ENCODE results near the gene CNTFR. TPM values are rescaled to one million over a fixed set of nuclear protein-coding genes. Genes with fewer than 3 reads are reported as not detected.

Gene CNTFR
- total and polyA plus RNA-seq, 10 of the 15 experiments (the other 5 are each of a cell fraction or from before 2014, with no cell fraction given) = not detected

GRCh38 chr9:34515959-34516358 is 73.6 kb downstream of the CNTFR start:
- intact Hi-C loops (cut with micrococcal nuclease; ENCODE audit: unreplicated experiment) = no loop called here
- peaks cover 3 to 19% of the 10 kb centered on the region in 2 experiments; a peak in 3 of 4 replicates for H3K27me3 ChIP-seq (replicated peaks in 1 of 2; ENCODE audit: control insufficient read depth in 2 of 2, insufficient read depth in 2 of 2, low read length in 1 of 2)
- no peak for TF ChIP-seq EP300 (IDR thresholded peaks at IDR 0.05; ENCODE audit: borderline replicate concordance in 1 of 2, control insufficient read depth in 1 of 2, low read depth in 2 of 2, low read length in 2 of 2)
- no peak for TF ChIP-seq IRF3 (IDR thresholded peaks at IDR 0.05)
- TF ChIP-seq NFIC (IDR thresholded peaks at IDR 0.05; ENCODE audit: low read depth, low read length) = no peak
- TF ChIP-seq WRNIP1 (IDR thresholded peaks at IDR 0.05; ENCODE audit: borderline replicate concordance, low read depth, low read length) = no peak
- no peak for TF ChIP-seq ZZZ3 (IDR thresholded peaks at IDR 0.05; ENCODE audit: control insufficient read depth, insufficient read length, low read depth)
- TF ChIP-seq RUNX3 (IDR thresholded peaks at IDR 0.05; ENCODE audit: low read length) = no peak
- TF ChIP-seq MYC (IDR thresholded peaks at IDR 0.05; ENCODE audit: insufficient read depth, insufficient read length, insufficient replicate concordance, low read length, severe bottlenecking) = no peak
- no peak for TF ChIP-seq CHD2 (IDR thresholded peaks at IDR 0.05; ENCODE audit: borderline replicate concordance, low read depth, low read length)
- TF ChIP-seq IKZF2 (IDR thresholded peaks at IDR 0.05) = no peak
- 40% methylated on average over 3 of the region's 3 CpGs for WGBS (ENCODE audit: insufficient coverage, insufficient replicate concordance, low lambda C conversion rate, missing lambda C conversion rate)
- H2AFZ ChIP-seq (ENCODE audit: control insufficient read depth, low read depth, low read length) = no peak overlapping the region
- in situ Hi-C loops (cut with MboI) = no loop called here
- H3K9me3 ChIP-seq (replicated peaks; ENCODE audit: control insufficient read depth, insufficient read depth, low read length) = no peaks in the 10 kb centered on the region
- SMC1A ChIA-PET (ENCODE audit: uncharacterized antibody, unreplicated experiment) = interaction anchor here (0.7 kb wide), 1 partner anchor 10 kb away, joined by 3 read pairs; no protein-coding TSS in a partner anchor
- DNase-seq (ENCODE audit: low read depth, low spot score) = no peak
- no TSS peak for BruUV-seq (replicated peaks)
- CTCF ChIA-PET = interaction anchor here (1.1 kb wide), 1 partner anchor 84 kb away, joined by 3 read pairs; no protein-coding TSS in a partner anchor
- POLR2A ChIA-PET = no interaction called here
- no peaks in the 10 kb centered on the region for H4K20me1 ChIP-seq (ENCODE audit: control insufficient read depth, insufficient read depth)
- no peaks in the 10 kb centered on the region for H3K36me3 ChIP-seq (ENCODE audit: control insufficient read depth in 2 of 2, insufficient read depth in 2 of 2, low read length in 1 of 2)
- no peak overlapping the region for H3K27ac ChIP-seq (ENCODE audit: control insufficient read depth, insufficient read depth)
- no peaks in the 10 kb centered on the region for H3K79me2 ChIP-seq (ENCODE audit: control insufficient read depth, insufficient read depth, low read length)
- ATAC-seq = no peak
- no peaks in the 10 kb centered on the region for H3K4me1 ChIP-seq (ENCODE audit: control insufficient read depth, insufficient read depth, low read length)
- no peak overlapping the region for H3K4me2 ChIP-seq (ENCODE audit: control insufficient read depth, insufficient read depth)
- H3K9ac ChIP-seq (ENCODE audit: control insufficient read depth, insufficient read depth, low read length) = no peak overlapping the region
- RAD21 ChIA-PET (ENCODE audit: unreplicated experiment) = no interaction called here
- FAIRE-seq = no peak
- no peak overlapping the region for H3K4me3 ChIP-seq
